Activated T-helper 9 cell treated with anti-CD3 and anti-CD28 coated beads, Interleukin-2, amount 50 U/mL, for 16 hours (primary cell): Measurements from ENCODE around the gene FOXO1.

Source experiments
- DNase-seq: peaks from one replicate; pipeline ENCODE4 v3.0.0-alpha.2; 2020; ENCODE audit warnings: low read depth

FOXO1 gene

GRCh38 chr13:40539576-40540327 is 126.7 kb downstream of the FOXO1 start:
- DNase-seq, result no peak

GRCh38 chr13:40537146-40537895 is 129.1 kb downstream of the FOXO1 start:
- no peak for DNase-seq

- DNase-seq, result no peak
These were observed 129.9 kb downstream of the FOXO1 start for GRCh38 chr13:40536443-40537113.

- DNase-seq, result no peak
These were observed 131.1 kb downstream of the FOXO1 start for GRCh38 chr13:40535345-40535836.

- DNase-seq, result no peak
These were observed 132.0 kb downstream of the FOXO1 start for GRCh38 chr13:40534456-40534855.

- no peak for DNase-seq
These were observed 133.4 kb downstream of the FOXO1 start for GRCh38 chr13:40533072-40533471.

GRCh38 chr13:40530961-40531360 is 135.5 kb downstream of the FOXO1 start:
- DNase-seq, result no peak

GRCh38 chr13:40528881-40529280 is 137.6 kb downstream of the FOXO1 start:
- DNase-seq, result no peak

- DNase-seq, result no peak
These were observed 138.5 kb downstream of the FOXO1 start for GRCh38 chr13:40527914-40528313.

GRCh38 chr13:40522282-40522681 is 144.2 kb downstream of the FOXO1 start:
- no peak for DNase-seq

- no peak for DNase-seq
These were observed 145.5 kb downstream of the FOXO1 start for GRCh38 chr13:40520916-40521315.

- DNase-seq, result no peak
These were observed 146.8 kb downstream of the FOXO1 start for GRCh38 chr13:40519637-40520036.

GRCh38 chr13:40518481-40518882 is 148.0 kb downstream of the FOXO1 start:
- DNase-seq, result peak; percentile 64

GRCh38 chr13:40517486-40518480 is 148.7 kb downstream of the FOXO1 start:
- DNase-seq, result no peak

- DNase-seq, result no peak
These were observed 150.7 kb downstream of the FOXO1 start for GRCh38 chr13:40515702-40516101.

- DNase-seq, result no peak
These were observed 151.6 kb downstream of the FOXO1 start for GRCh38 chr13:40514802-40515201.

GRCh38 chr13:40509876-40510275 is 156.6 kb downstream of the FOXO1 start:
- DNase-seq, result no peak

GRCh38 chr13:40508767-40509342 is 157.6 kb downstream of the FOXO1 start:
- no peak for DNase-seq

GRCh38 chr13:40508127-40508526 is 158.3 kb downstream of the FOXO1 start:
- no peak for DNase-seq

GRCh38 chr13:40506592-40507446 is 159.6 kb downstream of the FOXO1 start:
- DNase-seq, result no peak
